Activated CD8-positive, alpha-beta T cell treated with anti-CD3 and anti-CD28 coated beads, Interleukin-2, amount 10 ng/mL, durations not matched to agents 7 days and 5 days (primary cell): ENCODE measurements around the gene MEFV. TPM values are rescaled to one million over a fixed set of nuclear protein-coding genes. Genes with fewer than 3 reads are reported as not detected.

ENCODE experiments used
- ATAC-seq: fragments of 150-1000 bp; cut with Tn5 transposase; one replicate; pipeline ENCODE4 v1.10.0; 2021; ENCODE audit warnings: moderate library complexity
- CTCF ChIA-PET: fragments of 350-600 bp; sonication (Branson Sonifier 250); formaldehyde crosslinking; loops from one replicate; lab custom pipeline; 2021; ENCODE audit warnings: antibody characterized with exemption; lab: Charles Lee
- POLR2A ChIA-PET: fragments of 350-600 bp; sonication (Branson Sonifier 250); formaldehyde crosslinking; loops from one replicate; lab custom pipeline; 2021; ENCODE audit warnings: antibody characterized with exemption; lab: Charles Lee
- DNase-seq: peaks from one replicate; pipeline ENCODE4 v3.0.0-alpha.2; 2020
- H3K27ac Mint-ChIP-seq: one replicate; pipeline ENCODE4 v1.8.0; 2021; ENCODE audit warnings: mild to moderate bottlenecking, mixed read lengths
- H3K27me3 Mint-ChIP-seq: one replicate; pipeline ENCODE4 v1.8.0; 2021; ENCODE audit warnings: low read depth, mixed read lengths
- H3K36me3 Mint-ChIP-seq: one replicate; pipeline ENCODE4 v1.8.0; 2021; ENCODE audit warnings: low read depth, mixed read lengths
- H3K4me1 Mint-ChIP-seq: one replicate; pipeline ENCODE4 v1.8.0; 2021; ENCODE audit warnings: low read depth, mixed read lengths
- H3K4me3 Mint-ChIP-seq: one replicate; pipeline ENCODE4 v1.8.0; 2021; ENCODE audit warnings: mild to moderate bottlenecking, mixed read lengths
- H3K9me3 Mint-ChIP-seq: one replicate; pipeline ENCODE4 v1.8.0; 2022; ENCODE audit warnings: mixed read lengths; ENCODE audit not compliant: insufficient read depth
- total RNA-seq, 2 experiments: library from RNA; stranded (reverse); gene quantifications; one replicate each; pipeline ENCODE4 v1.2.3, GENCODE V29; 2021

Gene MEFV
- total RNA-seq, 2 experiments from 2014 or later, result 0.13 to 0.21 TPM

- ATAC-seq (no peak), DNase-seq (no peak)
- ChIA-PET POLR2A (no interaction called here), CTCF (no interaction called here)
- no peak overlapping the region for H3K27ac Mint-ChIP-seq
- peaks cover 41% of the 10 kb centered on the region for H3K27me3 Mint-ChIP-seq
- peaks cover 2% of the 10 kb centered on the region for H3K36me3 Mint-ChIP-seq
- peaks cover 19% of the 10 kb centered on the region for H3K4me1 Mint-ChIP-seq
- H3K4me3 Mint-ChIP-seq, result no peak overlapping the region
- peaks cover 6% of the 10 kb centered on the region for H3K9me3 Mint-ChIP-seq
These were observed 61.6 kb downstream of the MEFV start for GRCh38 chr16:3194792-3195191.

- no peak for ATAC-seq
- ChIA-PET POLR2A (no interaction called here), CTCF (no interaction called here)
- DNase-seq, result no peak
- Mint-ChIP-seq H3K36me3 (peaks cover 2% of the 10 kb centered on the region), H3K4me1 (peaks cover 31% of the 10 kb centered on the region), H3K9me3 (peaks cover 6% of the 10 kb centered on the region), H3K27me3 (peaks cover 45% of the 10 kb centered on the region), H3K27ac (no peak overlapping the region), H3K4me3 (no peak overlapping the region)
These were observed 62.9 kb downstream of the MEFV start for GRCh38 chr16:3193221-3194212.

DNA sequence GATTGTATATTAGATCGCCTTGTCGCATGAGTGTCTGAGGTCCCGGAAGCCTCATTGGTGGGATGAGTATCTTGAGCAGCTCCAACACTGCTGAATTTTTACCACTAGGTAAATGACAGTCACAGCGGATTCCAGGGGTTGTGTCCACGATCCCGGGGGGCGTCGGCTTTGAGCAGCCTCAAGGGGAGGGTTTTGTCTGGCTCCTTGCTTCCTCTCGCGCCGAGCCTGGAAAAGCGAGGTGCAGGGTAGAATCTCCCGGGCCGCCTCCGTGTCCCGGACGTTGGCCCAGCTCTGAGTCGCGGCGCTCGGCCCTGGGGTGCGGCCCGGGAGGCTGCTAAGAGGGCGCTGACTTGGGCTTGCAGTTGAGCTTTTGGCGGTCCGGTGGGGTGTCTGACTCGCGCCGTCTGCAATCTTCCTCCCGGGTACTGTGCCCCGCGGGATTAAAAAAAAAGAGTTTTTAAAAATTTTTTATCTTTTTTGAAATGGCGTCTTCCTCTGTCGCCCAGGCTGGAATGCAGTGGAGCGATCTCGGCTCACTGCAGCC, 63.9 kb downstream of the MEFV start:
- Mint-ChIP-seq H3K36me3 (peaks cover 4% of the 10 kb centered on the region), H3K27ac (no peak overlapping the region), H3K27me3 (peaks cover 43% of the 10 kb centered on the region), H3K4me1 (peaks cover 40% of the 10 kb centered on the region), H3K9me3 (peaks cover 6% of the 10 kb centered on the region), H3K4me3 (no peak overlapping the region)
- CTCF ChIA-PET, result interaction anchor here (1.5 kb wide), 1 partner anchor 9 kb away, joined by 4 read pairs; no protein-coding TSS in a partner anchor
- POLR2A ChIA-PET, result interaction anchor here (1.2 kb wide), 1 partner anchor 42 kb away, joined by 3 read pairs; the partner anchor contains the start of gene ZNF200
- ATAC-seq, result no peak
- no peak for DNase-seq

Other genes with a start within 250 kb of the MEFV start
- under 1 TPM in 1 of 2 experiments, not detected in 1; 0.16 TPM for gene CLDN9, start 243.7 kb downstream of the MEFV start, total RNA-seq
- not detected for gene CLDN6, start 238.4 kb downstream of the MEFV start, total RNA-seq
- 1 to 10 TPM; 4.2 to 4.7 TPM for gene TNFRSF12A, start 236.3 kb downstream of the MEFV start, total RNA-seq
- gene HCFC1R1, start 232.7 kb downstream of the MEFV start, total RNA-seq, result 10 to 100 TPM; 41.0 to 41.7 TPM
- gene THOC6, start 232.6 kb downstream of the MEFV start, total RNA-seq, result 10 to 100 TPM; 57.4 to 57.9 TPM
- under 1 TPM; 0.84 to 0.94 TPM for gene BICDL2, start 219.7 kb downstream of the MEFV start, total RNA-seq
- gene MMP25, start 210.1 kb downstream of the MEFV start, total RNA-seq, result 10 to 100 TPM; 58.0 to 66.1 TPM
- 1,000 to 10,000 TPM; 1,836 to 1,884 TPM for gene IL32, start 191.0 kb downstream of the MEFV start, total RNA-seq
- under 1 TPM; 0.23 to 0.26 TPM for gene ZSCAN10, start 157.3 kb downstream of the MEFV start, total RNA-seq
- gene ZNF205, start 144.0 kb downstream of the MEFV start, total RNA-seq, result not detected
- gene ZNF213, start 121.6 kb downstream of the MEFV start, total RNA-seq, result 10 to 100 TPM; 10.8 to 12.1 TPM
- not detected for gene OR1F1, start 68.4 kb downstream of the MEFV start, total RNA-seq
- gene ZNF200, start 21.5 kb downstream of the MEFV start, total RNA-seq, result 10 to 100 TPM; 13.7 to 18.4 TPM
- gene ZNF263, start 26.9 kb upstream of the MEFV start, total RNA-seq, result 10 to 100 TPM; 24.3 to 25.0 TPM
- 1 to 10 TPM; 4.5 to 5.6 TPM for gene TIGD7, start 48.8 kb upstream of the MEFV start, total RNA-seq
- 10 to 100 TPM; 38.6 to 40.0 TPM for gene ZNF75A, start 48.9 kb upstream of the MEFV start, total RNA-seq
- gene OR2C1, start 99.3 kb upstream of the MEFV start, total RNA-seq, result not detected
- 10 to 100 TPM; 15.9 to 19.0 TPM for gene ZSCAN32, start 144.4 kb upstream of the MEFV start, total RNA-seq
- 10 to 100 TPM; 10.4 to 12.3 TPM for gene ZNF174, start 144.6 kb upstream of the MEFV start, total RNA-seq
- 1 to 10 TPM; 2.4 to 2.7 TPM for gene ZNF597, start 186.9 kb upstream of the MEFV start, total RNA-seq
- 10 to 100 TPM; 46.3 to 49.0 TPM for gene NAA60, start 187.0 kb upstream of the MEFV start, total RNA-seq
- not detected for gene C16orf90, start 238.9 kb upstream of the MEFV start, total RNA-seq
- 10 to 100 TPM; 15.4 to 16.1 TPM for gene CLUAP1, start 244.4 kb upstream of the MEFV start, total RNA-seq